ENCODE data around the gene SEMA4B. TPM values are rescaled to one million over a fixed set of nuclear protein-coding genes. Genes with fewer than 3 reads are reported as not detected.

SEMA4B gene
- total and polyA plus RNA-seq, 2 experiments from 2014 or later = 16.7 to 48.2 TPM

DNA sequence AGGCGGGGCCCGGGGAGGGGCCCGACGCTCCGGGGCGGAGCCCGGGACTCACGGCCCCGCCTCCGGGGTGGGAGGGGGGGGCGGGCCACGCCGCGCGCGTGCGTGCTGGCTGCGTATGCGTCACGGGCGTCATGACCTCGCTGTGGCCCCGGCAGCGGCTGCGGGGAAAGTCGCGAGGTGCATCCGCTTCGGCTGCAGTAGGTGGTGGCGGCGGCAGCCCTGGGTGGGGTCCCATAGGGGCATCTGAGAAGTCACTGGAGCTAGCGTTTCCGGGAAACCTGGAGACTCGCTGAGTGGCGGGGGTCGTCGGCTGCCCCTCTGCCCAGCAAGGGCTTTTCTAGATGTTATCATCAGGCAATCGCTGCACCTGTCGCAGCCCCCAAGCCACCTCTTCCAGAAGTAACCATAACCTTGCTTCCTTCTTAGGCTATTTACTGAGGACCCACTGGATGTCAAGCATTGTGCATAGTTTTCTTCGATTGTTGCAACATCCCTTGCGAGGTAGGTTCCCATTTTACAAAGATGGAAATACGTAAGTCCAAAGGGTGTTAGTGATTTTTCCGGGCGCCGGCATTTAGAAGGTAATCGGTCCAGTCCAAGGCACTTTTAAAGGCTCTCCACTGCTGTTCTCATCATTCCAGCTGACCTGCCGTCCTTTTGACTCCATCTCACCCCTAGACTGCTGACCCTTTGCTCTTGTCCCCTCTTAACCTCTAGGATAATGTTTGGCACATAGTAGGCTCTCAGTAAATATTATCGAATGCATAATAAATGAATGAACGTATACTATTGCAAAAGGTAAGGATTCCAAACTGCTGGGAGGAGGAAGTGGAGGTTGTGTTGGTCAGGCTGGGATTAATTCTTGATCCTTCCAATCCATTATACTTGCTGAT, 33.2 kb downstream of the SEMA4B start, which contains the start of gene GDPGP1:
Gene GDPGP1, plus strand, starts transcription at position 114 of the 893 bp plus-strand sequence. CDS start 6,700 bp downstream, outside the sequence.
- peak within 1 kb of the TSS; percentile 16; the same call in 1 of the 2 replicates for H3K27ac ChIP-seq (ENCODE audit: low read depth)
- TF ChIP-seq, protein P1, sequence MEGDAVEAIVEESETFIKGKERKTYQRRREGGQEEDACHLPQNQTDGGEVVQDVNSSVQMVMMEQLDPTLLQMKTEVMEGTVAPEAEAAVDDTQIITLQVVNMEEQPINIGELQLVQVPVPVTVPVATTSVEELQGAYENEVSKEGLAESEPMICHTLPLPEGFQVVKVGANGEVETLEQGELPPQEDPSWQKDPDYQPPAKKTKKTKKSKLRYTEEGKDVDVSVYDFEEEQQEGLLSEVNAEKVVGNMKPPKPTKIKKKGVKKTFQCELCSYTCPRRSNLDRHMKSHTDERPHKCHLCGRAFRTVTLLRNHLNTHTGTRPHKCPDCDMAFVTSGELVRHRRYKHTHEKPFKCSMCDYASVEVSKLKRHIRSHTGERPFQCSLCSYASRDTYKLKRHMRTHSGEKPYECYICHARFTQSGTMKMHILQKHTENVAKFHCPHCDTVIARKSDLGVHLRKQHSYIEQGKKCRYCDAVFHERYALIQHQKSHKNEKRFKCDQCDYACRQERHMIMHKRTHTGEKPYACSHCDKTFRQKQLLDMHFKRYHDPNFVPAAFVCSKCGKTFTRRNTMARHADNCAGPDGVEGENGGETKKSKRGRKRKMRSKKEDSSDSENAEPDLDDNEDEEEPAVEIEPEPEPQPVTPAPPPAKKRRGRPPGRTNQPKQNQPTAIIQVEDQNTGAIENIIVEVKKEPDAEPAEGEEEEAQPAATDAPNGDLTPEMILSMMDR (conservative IDR thresholded peaks at IDR 0.05; ENCODE audit: low read depth in 2 of 2) = no peak
- no peak for TF ChIP-seq ZNF331 (CRISPR knock-in tag; IDR thresholded peaks at IDR 0.05; ENCODE audit: low read depth)
- no peak for TF ChIP-seq EZH2phosphoT487 (IDR thresholded peaks at IDR 0.05; ENCODE audit: unreplicated experiment)
- TF ChIP-seq REST (IDR thresholded peaks at IDR 0.05; ENCODE audit: unreplicated experiment) = no peak
- peak; percentile 61 for TF ChIP-seq POLR2AphosphoS5 (IDR thresholded peaks at IDR 0.05; ENCODE audit: low read depth)
- DNase-seq (ENCODE audit: low spot score) (no peak), ATAC-seq (peak; percentile 14)
- peaks cover 14% of the 10 kb centered on the region; the same call in 1 of the 2 replicates for H3K4me1 ChIP-seq (ENCODE audit: insufficient read depth)
- H3K4me3 Mint-ChIP-seq = peak within 1 kb of the TSS; percentile 76
- H4K20me1 ChIP-seq (replicated peaks; ENCODE audit: insufficient read depth) = no peaks in the 10 kb centered on the region
- peaks cover 12% of the 10 kb centered on the region for H3K27me3 Mint-ChIP-seq (ENCODE audit: insufficient read depth, low read depth, poor library complexity)
- no peaks in the 10 kb centered on the region for H3K27me3 ChIP-seq (ENCODE audit: insufficient read depth)
- H2AFZ ChIP-seq = peak within 1 kb of the TSS; percentile 98
- H3K4me3 ChIP-seq = peak within 1 kb of the TSS; percentile 85
- H3K4me1 Mint-ChIP-seq = peaks cover 7% of the 10 kb centered on the region
- peaks cover 11% of the 10 kb centered on the region; the same call in 1 of the 2 replicates for H3F3A ChIP-seq (replicated peaks; ENCODE audit: low read depth)
- H3K9me2 ChIP-seq (ENCODE audit: insufficient read depth) = no peaks in the 10 kb centered on the region
- H3K79me2 ChIP-seq (replicated peaks; ENCODE audit: insufficient read depth) = no peaks in the 10 kb centered on the region
- H3K4me2 ChIP-seq = peak within 1 kb of the TSS; percentile 89
- H3K27ac Mint-ChIP-seq = no peak within 1 kb of the TSS
- H3K36me3 Mint-ChIP-seq (ENCODE audit: low read depth) = peaks cover 6% of the 10 kb centered on the region; the same call in 2 of the 3 replicates
- no peaks in the 10 kb centered on the region for H3K36me3 ChIP-seq (ENCODE audit: insufficient read depth)
- no peaks in the 10 kb centered on the region for H3K9me3 Mint-ChIP-seq

- Mint-ChIP-seq H3K27ac (no peak overlapping the region), H3K4me1 (no peaks in the 10 kb centered on the region), H3K36me3 (ENCODE audit: low read depth) (peaks cover 3% of the 10 kb centered on the region; the same call in 1 of the 3 replicates), H3K9me3 (no peaks in the 10 kb centered on the region), H3K4me3 (no peak overlapping the region), H3K27me3 (ENCODE audit: insufficient read depth, low read depth, poor library complexity) (peaks cover 9% of the 10 kb centered on the region)
- Histone ChIP-seq H2AFZ (no peak overlapping the region), H3K4me1 (ENCODE audit: insufficient read depth) (peaks cover 4% of the 10 kb centered on the region; the same call in 1 of the 2 replicates), H3K79me2 (replicated peaks; ENCODE audit: insufficient read depth) (no peaks in the 10 kb centered on the region), H3K4me3 (no peak overlapping the region), H3K9me2 (ENCODE audit: insufficient read depth) (no peaks in the 10 kb centered on the region), H4K20me1 (replicated peaks; ENCODE audit: insufficient read depth) (no peaks in the 10 kb centered on the region), H3K4me2 (no peak overlapping the region), H3K27ac (ENCODE audit: low read depth) (no peak overlapping the region), H3K27me3 (ENCODE audit: insufficient read depth) (no peaks in the 10 kb centered on the region), H3F3A (replicated peaks; ENCODE audit: low read depth) (peaks cover 3% of the 10 kb centered on the region; the same call in 1 of the 2 replicates), H3K36me3 (ENCODE audit: insufficient read depth) (no peaks in the 10 kb centered on the region)
- DNase-seq (ENCODE audit: low spot score) = no peak
- ATAC-seq = no peak
- TF ChIP-seq ZNF331 (CRISPR knock-in tag; IDR thresholded peaks at IDR 0.05; ENCODE audit: low read depth) = no peak
- TF ChIP-seq, protein P2, sequence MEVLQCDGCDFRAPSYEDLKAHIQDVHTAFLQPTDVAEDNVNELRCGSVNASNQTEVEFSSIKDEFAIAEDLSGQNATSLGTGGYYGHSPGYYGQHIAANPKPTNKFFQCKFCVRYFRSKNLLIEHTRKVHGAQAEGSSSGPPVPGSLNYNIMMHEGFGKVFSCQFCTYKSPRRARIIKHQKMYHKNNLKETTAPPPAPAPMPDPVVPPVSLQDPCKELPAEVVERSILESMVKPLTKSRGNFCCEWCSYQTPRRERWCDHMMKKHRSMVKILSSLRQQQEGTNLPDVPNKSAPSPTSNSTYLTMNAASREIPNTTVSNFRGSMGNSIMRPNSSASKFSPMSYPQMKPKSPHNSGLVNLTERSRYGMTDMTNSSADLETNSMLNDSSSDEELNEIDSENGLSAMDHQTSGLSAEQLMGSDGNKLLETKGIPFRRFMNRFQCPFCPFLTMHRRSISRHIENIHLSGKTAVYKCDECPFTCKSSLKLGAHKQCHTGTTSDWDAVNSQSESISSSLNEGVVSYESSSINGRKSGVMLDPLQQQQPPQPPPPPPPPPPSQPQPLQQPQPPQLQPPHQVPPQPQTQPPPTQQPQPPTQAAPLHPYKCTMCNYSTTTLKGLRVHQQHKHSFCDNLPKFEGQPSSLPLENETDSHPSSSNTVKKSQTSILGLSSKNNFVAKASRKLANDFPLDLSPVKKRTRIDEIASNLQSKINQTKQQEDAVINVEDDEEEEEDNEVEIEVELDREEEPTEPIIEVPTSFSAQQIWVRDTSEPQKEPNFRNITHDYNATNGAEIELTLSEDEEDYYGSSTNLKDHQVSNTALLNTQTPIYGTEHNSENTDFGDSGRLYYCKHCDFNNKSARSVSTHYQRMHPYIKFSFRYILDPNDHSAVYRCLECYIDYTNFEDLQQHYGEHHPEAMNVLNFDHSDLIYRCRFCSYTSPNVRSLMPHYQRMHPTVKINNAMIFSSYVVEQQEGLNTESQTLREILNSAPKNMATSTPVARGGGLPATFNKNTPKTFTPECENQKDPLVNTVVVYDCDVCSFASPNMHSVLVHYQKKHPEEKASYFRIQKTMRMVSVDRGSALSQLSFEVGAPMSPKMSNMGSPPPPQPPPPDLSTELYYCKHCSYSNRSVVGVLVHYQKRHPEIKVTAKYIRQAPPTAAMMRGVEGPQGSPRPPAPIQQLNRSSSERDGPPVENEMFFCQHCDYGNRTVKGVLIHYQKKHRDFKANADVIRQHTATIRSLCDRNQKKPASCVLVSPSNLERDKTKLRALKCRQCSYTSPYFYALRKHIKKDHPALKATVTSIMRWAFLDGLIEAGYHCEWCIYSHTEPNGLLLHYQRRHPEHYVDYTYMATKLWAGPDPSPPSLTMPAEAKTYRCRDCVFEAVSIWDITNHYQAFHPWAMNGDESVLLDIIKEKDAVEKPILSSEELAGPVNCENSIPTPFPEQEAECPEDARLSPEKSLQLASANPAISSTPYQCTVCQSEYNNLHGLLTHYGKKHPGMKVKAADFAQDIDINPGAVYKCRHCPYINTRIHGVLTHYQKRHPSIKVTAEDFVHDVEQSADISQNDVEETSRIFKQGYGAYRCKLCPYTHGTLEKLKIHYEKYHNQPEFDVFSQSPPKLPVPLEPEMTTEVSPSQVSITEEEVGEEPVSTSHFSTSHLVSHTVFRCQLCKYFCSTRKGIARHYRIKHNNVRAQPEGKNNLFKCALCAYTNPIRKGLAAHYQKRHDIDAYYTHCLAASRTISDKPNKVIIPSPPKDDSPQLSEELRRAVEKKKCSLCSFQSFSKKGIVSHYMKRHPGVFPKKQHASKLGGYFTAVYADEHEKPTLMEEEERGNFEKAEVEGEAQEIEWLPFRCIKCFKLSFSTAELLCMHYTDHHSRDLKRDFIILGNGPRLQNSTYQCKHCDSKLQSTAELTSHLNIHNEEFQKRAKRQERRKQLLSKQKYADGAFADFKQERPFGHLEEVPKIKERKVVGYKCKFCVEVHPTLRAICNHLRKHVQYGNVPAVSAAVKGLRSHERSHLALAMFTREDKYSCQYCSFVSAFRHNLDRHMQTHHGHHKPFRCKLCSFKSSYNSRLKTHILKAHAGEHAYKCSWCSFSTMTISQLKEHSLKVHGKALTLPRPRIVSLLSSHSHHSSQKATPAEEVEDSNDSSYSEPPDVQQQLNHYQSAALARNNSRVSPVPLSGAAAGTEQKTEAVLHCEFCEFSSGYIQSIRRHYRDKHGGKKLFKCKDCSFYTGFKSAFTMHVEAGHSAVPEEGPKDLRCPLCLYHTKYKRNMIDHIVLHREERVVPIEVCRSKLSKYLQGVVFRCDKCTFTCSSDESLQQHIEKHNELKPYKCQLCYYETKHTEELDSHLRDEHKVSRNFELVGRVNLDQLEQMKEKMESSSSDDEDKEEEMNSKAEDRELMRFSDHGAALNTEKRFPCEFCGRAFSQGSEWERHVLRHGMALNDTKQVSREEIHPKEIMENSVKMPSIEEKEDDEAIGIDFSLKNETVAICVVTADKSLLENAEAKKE (CRISPR knock-in tag; IDR thresholded peaks at IDR 0.05) = no peak
- TF ChIP-seq POLR2AphosphoS5 (IDR thresholded peaks at IDR 0.05; ENCODE audit: low read depth) = no peak
- no peak for TF ChIP-seq JUNB (IDR thresholded peaks at IDR 0.05; ENCODE audit: unreplicated experiment)
- TF ChIP-seq ZNF114 (CRISPR knock-in tag; IDR thresholded peaks at IDR 0.05) = no peak
Measured at GRCh38 chr15:90239371-90239770, 38.2 kb downstream of the SEMA4B start.

Data from GM23338 (cell line).